Hepatic stellate cell (primary cell): Measurements from ENCODE around the gene RASEF.
"Not testable (repeated sequence)": the region's sequence is repeated elsewhere in the genome, so short reads cannot be mapped to it uniquely, and the experiment has no call there.

ENCODE experiments used
- DNase-seq: peaks from one replicate; pipeline ENCODE4 v3.0.0; 2011; ENCODE audit warnings: low spot score

The RASEF gene

GRCh38 chr9:83062651-83063527 lies at the start of gene RASEF:
TSS of gene RASEF (minus strand) at chr9:83063142. CDS start at chr9:83062867, 275 bp downstream.
- DNase-seq = no peak

GRCh38 chr9:83111169-83111568 lies 48.2 kb upstream of the RASEF start:
- DNase-seq = no peak

DNA sequence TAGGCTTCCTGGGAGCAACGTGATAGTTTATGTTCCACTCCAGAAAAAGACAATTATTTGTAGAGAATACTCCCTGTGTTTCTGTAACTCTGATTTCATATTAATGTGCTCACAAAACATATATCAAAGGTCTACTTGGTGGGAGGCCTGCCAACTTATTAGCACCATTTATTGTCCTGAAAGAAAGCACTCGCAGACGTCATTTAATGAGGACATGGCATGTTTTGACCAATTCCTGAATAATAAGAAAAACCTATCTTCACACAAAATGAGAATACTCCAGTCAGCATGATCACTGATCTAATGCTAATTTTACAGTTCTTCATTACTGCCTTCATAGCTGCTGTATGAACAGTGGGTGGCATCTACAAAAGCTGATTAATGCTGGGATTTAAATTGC lies 46.4 kb upstream of the RASEF start:
- no peak for DNase-seq

DNA sequence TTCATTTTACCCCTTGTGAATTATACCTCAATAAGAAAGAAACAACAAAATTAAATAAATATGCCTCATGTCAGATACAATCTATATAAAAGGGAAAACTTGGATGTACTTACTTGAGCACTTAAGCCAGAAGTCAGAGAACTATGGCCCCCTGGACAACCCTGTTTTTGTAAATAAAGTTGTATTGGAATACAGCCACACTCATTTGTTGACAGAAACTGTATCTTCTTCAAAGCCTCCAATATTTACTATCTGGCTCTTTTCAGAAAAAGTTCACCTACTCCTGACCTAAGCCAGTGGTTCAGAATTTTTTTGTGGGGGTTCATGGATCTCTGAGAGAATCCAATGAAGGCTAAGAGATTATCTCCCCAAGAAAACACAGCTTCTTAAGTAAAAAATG lies 45.3 kb upstream of the RASEF start:
- DNase-seq = no peak

DNA sequence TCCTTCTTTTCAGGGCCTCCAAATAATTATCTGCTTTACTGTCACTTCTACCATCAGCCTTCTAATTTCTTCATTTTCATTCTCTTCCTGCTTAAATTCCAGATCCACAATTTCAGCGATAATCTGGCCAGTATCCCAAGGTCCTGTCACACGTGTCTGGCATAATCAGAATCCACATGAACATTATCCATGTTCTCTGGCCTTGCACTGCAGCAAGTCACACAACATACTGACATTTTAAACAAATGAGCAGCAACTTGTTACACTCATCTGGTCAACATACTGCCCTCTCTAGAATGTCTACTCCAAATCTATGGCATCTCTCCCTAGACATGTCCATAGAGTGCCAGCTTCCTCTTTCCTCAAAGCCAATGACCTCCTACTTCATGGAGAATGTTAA lies 43.8 kb upstream of the RASEF start:
- no peak for DNase-seq

- no peak for DNase-seq
These were observed 43.3 kb upstream of the RASEF start for GRCh38 chr9:83106263-83106662.

GRCh38 chr9:83097633-83098032 lies 34.7 kb upstream of the RASEF start:
- no peak for DNase-seq

GRCh38 chr9:83093311-83093710 lies 30.4 kb upstream of the RASEF start:
- not testable (repeated sequence) for DNase-seq

DNA sequence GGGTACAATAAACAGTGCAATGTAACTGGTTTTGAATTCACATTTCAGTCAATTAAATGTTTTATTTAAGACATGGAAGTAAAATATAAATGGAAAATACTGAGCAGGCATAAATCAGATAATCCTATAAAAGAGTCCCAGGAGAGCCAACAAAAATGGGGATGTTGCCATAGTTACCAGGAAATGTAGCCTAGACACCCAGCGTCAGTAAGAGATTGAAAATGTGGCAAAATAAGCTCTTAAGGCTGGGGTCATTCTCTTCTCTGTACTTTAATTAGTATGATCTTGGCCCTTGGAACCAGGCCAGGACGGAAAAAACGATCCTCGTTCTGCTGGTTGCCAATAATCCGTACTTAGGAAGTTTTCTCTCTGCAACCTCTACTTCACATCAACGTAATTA lies 18.9 kb upstream of the RASEF start:
- no peak for DNase-seq

GRCh38 chr9:83081010-83081409 lies 18.1 kb upstream of the RASEF start:
- DNase-seq = no peak

DNA sequence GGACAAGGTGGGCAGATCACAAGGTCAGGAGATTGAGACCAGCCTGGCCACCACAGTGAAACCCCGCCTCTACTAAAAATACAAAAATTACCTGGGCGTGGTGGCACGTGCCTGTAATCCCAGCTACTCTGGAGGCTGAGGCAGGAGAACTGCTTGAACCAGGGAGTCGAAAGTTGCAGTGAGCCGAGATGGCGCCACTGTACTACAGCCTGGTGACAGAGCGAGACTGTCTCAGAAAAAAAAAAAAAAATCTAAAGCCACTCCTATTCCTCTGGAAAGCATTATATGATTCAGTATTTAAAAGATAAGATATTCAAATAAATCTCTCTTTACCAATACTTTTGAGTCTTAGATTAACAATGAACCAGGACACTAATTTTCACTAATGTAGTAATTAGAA lies 13.0 kb upstream of the RASEF start:
- not testable (repeated sequence) for DNase-seq

GRCh38 chr9:83072498-83072897 lies 9.6 kb upstream of the RASEF start:
- DNase-seq = not testable (repeated sequence)

DNA sequence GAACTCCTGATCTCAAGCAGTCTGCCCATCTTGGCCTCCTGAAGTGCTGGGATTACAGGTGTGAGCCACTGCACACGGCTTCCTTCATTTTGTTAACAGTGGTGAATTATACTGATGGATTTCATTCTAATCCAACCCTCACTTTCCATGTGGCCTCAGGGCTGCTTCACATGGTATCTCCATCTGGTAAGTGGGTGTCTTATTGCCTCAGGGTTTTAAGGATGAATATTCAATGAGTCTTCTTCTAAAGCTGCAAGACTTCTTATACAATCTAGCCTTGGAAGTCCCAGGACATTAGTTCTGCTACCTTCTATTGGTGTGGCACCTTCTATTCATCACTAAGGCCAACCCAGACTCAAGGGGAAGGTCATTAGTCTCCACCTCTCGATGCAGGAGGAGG lies 8.7 kb upstream of the RASEF start:
- no peak for DNase-seq

- DNase-seq = no peak
These were observed 7.3 kb upstream of the RASEF start for GRCh38 chr9:83070261-83070660.

- no peak for DNase-seq
These were observed 6.7 kb upstream of the RASEF start for GRCh38 chr9:83069651-83070050.

GRCh38 chr9:83068414-83068813 lies 5.5 kb upstream of the RASEF start:
- DNase-seq = no peak

GRCh38 chr9:83067579-83067978 lies 4.6 kb upstream of the RASEF start:
- DNase-seq = no peak

DNA sequence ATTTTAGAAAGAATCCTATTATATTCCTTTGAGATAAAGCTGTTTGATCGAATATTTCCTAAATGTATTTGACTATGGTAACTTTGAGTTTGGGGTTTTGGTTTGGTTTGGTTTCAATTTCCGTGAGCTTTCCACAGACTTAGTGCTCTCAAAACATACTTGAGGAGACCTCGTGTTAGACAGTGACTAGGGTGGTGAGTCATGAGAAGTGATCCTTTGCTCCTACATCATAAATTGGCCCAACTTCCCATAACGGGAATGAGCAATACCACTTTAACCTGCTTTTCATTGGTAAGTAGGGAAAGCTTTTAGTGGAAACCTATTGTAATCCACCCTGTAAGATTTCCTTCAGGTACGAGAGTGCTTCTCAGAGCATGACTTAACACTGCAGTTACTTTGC lies 3.8 kb upstream of the RASEF start:
- no peak for DNase-seq

- no peak for DNase-seq
These were observed 2.3 kb upstream of the RASEF start for GRCh38 chr9:83065233-83065632.

- DNase-seq = no peak
These were observed 822 bp downstream of the RASEF start for GRCh38 chr9:83061990-83062650.

DNA sequence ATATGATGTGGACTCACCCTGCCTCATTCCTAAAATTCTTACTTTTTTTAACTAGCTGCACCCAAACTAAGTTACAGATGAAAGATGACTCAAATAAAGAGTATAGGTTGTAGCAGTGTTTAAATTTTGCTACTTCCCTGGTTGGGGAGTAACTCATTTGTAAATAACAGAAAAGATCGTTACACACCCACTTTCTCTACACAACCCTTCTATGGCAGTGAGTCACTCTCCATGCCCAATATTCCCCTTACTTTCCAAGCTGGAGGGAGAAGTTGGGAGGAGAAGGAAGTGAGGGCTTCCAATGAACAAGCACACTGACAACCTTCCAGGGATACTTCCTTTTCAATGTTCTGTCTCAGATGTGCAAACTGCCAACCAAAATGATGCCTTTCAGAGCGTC lies 1.9 kb downstream of the RASEF start:
- no peak for DNase-seq

DNA sequence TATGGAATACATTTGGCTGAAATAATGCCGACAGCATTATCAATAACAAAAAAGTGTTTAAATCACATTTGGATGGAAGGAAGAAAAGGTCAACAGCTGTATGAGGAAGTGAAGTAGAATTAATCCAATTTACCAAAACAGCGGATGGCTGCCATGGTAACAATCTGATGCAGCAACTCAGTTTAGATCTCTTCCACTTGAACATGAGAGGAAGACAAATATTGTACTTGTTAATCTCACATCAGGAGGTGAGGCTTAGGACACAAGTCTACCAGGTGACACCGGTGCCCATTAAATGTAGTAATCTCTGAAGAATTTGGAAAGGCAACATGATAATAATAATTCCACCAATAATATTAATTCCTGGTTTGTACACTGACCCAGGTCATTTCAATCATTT lies 2.4 kb downstream of the RASEF start:
- no peak for DNase-seq

- no peak for DNase-seq
These were observed 3.5 kb downstream of the RASEF start for GRCh38 chr9:83059417-83059816.

GRCh38 chr9:83056911-83057310 lies 6.0 kb downstream of the RASEF start:
- DNase-seq = no peak
